Colonic mucosa (tissue), 4 donors: ENCODE measurements around the gene BANK1. TPM values are rescaled to one million over a fixed set of nuclear protein-coding genes. Genes with fewer than 3 reads are reported as not detected.

Experiments
- DNase-seq: peaks from one replicate; pipeline ENCODE4 v3.0.0-alpha.2; 2020
- H3K27ac ChIP-seq: fragments of 200-600 bp; one replicate; pipeline ENCODE4 v1.8.0; 2021
- H3K27me3 ChIP-seq: fragments of 200-600 bp; one replicate; pipeline ENCODE4 v1.8.0; 2021
- H3K36me3 ChIP-seq: fragments of 200-600 bp; one replicate; pipeline ENCODE4 v1.8.0; 2021
- H3K4me1 ChIP-seq: fragments of 200-600 bp; one replicate; pipeline ENCODE4 v1.8.0; 2021; ENCODE audit warnings: mild to moderate bottlenecking
- H3K4me3 ChIP-seq: fragments of 200-600 bp; one replicate; pipeline ENCODE4 v1.8.0; 2021
- H3K9ac ChIP-seq, 2 donors: one replicate each; pipeline ENCODE4 v1.7.0; 2013; ENCODE audit warnings: control low read depth in 2 of 2, low read depth in 2 of 2, low read length in 2 of 2
- H3K9me3 ChIP-seq: fragments of 200-600 bp; one replicate; pipeline ENCODE4 v1.8.0; 2021
- CTCF ChIP-seq: fragments of 200-600 bp; IDR thresholded peaks from one replicate; pipeline ENCODE4 v1.8.0; 2022; ENCODE audit warnings: antibody characterized with exemption, mild to moderate bottlenecking
- intact Hi-C: fragments of 100-400 bp; cut with DNase I; formaldehyde crosslinking; loops from one replicate; pipeline ENCODE4 v1.14.1; 2022
- total RNA-seq, 2 donors: library from RNA; stranded (reverse); fragmentation: NEBNext Ultra II Directional in 1 of 2; extraction: Animal tissue kit (Norgen Biotek cat#: 25700) in 1 of 2; gene quantifications; one replicate each; pipeline ENCODE4 v1.2.1, GENCODE V29; 2021
- donor health status: healthy.
- donor health status: DM: no; HTN: no; CAD: no.
- donor health status: DM: no; HTN: no; CAD: no.

The BANK1 gene
- total RNA-seq, 2 donors from 2014 or later = 0.82 to 1.2 TPM

DNA sequence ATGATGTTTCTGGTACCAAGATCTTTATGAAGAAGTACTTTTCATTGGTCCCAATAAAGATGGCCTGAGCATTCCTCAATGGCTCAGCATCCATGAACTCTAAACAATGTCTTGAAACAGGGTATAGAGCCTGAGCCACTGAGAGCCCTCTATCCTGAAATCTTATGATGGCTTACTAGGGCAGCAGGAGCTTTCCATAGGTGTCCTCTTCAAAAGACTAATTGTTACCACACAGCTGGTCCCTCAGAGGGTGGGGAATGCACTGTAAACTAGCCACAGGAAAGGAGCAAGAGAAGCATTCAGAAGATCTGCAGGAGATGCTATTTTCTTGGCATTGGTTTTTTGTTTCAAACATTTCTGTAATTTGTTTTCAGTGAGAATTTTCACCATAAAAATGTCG is 5.6 kb upstream of the BANK1 start:
- no peak for TF ChIP-seq CTCF
- intact Hi-C loops = no loop called here
- H3K4me3 ChIP-seq = no peak overlapping the region
- no peak overlapping the region for H3K9ac ChIP-seq
- no peak for DNase-seq
- no peaks in the 10 kb centered on the region for H3K27me3 ChIP-seq
- H3K36me3 ChIP-seq = no peaks in the 10 kb centered on the region
- H3K27ac ChIP-seq = no peak overlapping the region
- H3K9me3 ChIP-seq = no peaks in the 10 kb centered on the region
- no peaks in the 10 kb centered on the region for H3K4me1 ChIP-seq

DNA sequence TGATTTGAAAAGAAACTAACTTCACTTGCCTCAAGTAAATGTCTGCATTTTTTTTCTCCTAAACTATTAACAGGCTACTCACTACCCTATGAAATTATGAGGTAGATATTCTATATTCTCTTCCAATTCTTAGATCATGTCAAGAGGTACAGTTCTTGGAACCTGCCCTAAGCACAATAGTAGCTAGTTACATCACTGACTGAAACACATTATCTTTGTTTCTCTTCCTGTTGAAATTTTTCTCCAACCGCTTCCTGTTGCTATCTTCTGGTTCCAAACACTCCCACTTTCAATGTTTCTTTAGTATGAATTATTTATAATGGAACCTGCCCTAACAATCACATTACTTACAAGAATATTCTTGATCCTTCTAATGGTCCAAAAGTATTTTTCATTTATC is 5.0 kb upstream of the BANK1 start:
- DNase-seq = no peak
- H3K27ac ChIP-seq = no peak overlapping the region
- no peak overlapping the region for H3K9ac ChIP-seq
- no peaks in the 10 kb centered on the region for H3K9me3 ChIP-seq
- intact Hi-C loops = no loop called here
- TF ChIP-seq CTCF = no peak
- no peaks in the 10 kb centered on the region for H3K4me1 ChIP-seq
- no peak overlapping the region for H3K4me3 ChIP-seq
- H3K36me3 ChIP-seq = no peaks in the 10 kb centered on the region
- no peaks in the 10 kb centered on the region for H3K27me3 ChIP-seq

DNA sequence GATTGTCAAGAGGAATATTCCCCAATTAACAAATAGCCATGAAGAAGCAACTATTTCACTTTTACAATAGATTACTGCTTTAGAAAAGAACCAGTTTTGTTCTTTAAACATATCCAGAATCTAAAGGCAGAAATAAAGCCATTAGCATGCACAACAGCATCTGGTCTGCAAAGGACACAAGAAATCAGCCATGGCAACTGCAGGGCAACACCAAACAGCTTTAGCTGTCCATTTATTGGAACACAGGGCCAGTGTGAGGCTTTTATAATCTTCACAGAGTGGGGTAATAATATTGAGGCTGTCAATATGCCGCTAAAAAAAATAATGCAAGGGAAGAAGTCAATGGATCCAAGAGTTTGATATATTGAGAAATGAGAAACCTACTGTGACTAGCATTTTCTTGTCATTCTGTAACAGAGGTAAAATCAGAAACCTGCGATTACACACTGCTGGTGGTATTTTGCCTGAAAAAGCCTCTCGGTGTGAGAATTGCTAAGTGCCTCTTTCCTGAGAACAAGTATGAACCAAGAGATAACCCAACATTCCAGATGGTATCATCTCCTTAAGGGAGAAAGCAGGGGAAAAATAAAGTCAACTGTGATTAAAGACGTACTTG is 2.7 kb upstream of the BANK1 start:
- TF ChIP-seq CTCF = no peak
- Histone ChIP-seq H3K36me3 (no peaks in the 10 kb centered on the region), H3K9ac (no peak overlapping the region), H3K27ac (no peak overlapping the region), H3K27me3 (no peaks in the 10 kb centered on the region), H3K4me1 (no peaks in the 10 kb centered on the region), H3K4me3 (no peak overlapping the region), H3K9me3 (no peaks in the 10 kb centered on the region)
- intact Hi-C loops = no loop called here
- no peak for DNase-seq

GRCh38 chr4:101791182-101791558 is 640 bp downstream of the BANK1 start:
- H3K36me3 ChIP-seq = no peaks in the 10 kb centered on the region
- H3K4me1 ChIP-seq = no peaks in the 10 kb centered on the region
- no peaks in the 10 kb centered on the region for H3K9me3 ChIP-seq
- no peak for TF ChIP-seq CTCF
- intact Hi-C loops = no loop called here
- no peak for DNase-seq
- peak overlapping the region in 1 of 2 donors; percentile 58 for H3K9ac ChIP-seq
- H3K4me3 ChIP-seq = peak overlapping the region; percentile 72
- H3K27me3 ChIP-seq = no peaks in the 10 kb centered on the region
- no peak overlapping the region for H3K27ac ChIP-seq

- Histone ChIP-seq H3K4me3 (no peak overlapping the region), H3K27me3 (no peaks in the 10 kb centered on the region), H3K36me3 (no peaks in the 10 kb centered on the region), H3K9ac (no peak overlapping the region), H3K4me1 (no peaks in the 10 kb centered on the region), H3K9me3 (no peaks in the 10 kb centered on the region), H3K27ac (no peak overlapping the region)
- no peak for DNase-seq
- intact Hi-C loops = no loop called here
- TF ChIP-seq CTCF = no peak
Measured at GRCh38 chr4:101792056-101792590, 1.6 kb downstream of the BANK1 start.
